ENCODE results near the gene NT5C1B.

Gene NT5C1B

GRCh38 chr2:18611184-18611583, 21.8 kb upstream of the NT5C1B start:
- no peaks in the 10 kb centered on the region for H3K27me3 Mint-ChIP-seq
- CTCF ChIA-PET, result no interaction called here
- no peaks in the 10 kb centered on the region for H3K36me3 Mint-ChIP-seq
- H3K27ac Mint-ChIP-seq, result no peak overlapping the region
- no peaks in the 10 kb centered on the region for H3K9me3 Mint-ChIP-seq
- no peak for DNase-seq
- H3K4me3 Mint-ChIP-seq, result no peak overlapping the region
- no peaks in the 10 kb centered on the region for H3K4me1 Mint-ChIP-seq

- Mint-ChIP-seq H3K27ac (no peak overlapping the region), H3K27me3 (no peaks in the 10 kb centered on the region), H3K36me3 (no peaks in the 10 kb centered on the region), H3K4me3 (no peak overlapping the region), H3K9me3 (no peaks in the 10 kb centered on the region), H3K4me1 (no peaks in the 10 kb centered on the region)
- DNase-seq, result no peak
- CTCF ChIA-PET, result no interaction called here
Observed at GRCh38 chr2:18610651-18611050, 21.3 kb upstream of the NT5C1B start.

DNA sequence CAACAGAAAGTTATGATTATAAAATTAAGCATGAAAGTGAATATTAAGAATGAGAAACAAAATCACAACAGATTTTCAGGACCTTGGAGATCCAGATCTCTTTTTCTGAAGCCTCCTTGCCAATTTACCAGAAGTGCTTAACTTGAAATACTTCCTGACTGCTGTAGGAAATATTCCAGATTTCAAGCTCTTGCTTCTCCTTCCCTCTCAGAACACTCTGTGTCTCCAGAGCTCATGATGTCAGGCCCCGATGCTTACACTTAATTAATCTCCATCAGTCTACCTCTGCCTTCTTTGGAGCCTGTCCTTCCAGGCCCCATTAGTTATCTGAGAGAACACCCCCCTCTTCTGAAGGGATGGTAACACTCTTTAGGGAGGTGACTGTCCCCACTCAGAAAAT, 20.7 kb upstream of the NT5C1B start:
- DNase-seq, result no peak
- Mint-ChIP-seq H3K27ac (no peak overlapping the region), H3K36me3 (no peaks in the 10 kb centered on the region), H3K9me3 (no peaks in the 10 kb centered on the region), H3K4me1 (no peaks in the 10 kb centered on the region), H3K4me3 (no peak overlapping the region), H3K27me3 (no peaks in the 10 kb centered on the region)
- CTCF ChIA-PET, result no interaction called here

- Mint-ChIP-seq H3K9me3 (no peaks in the 10 kb centered on the region), H3K27ac (no peak overlapping the region)
- CTCF ChIA-PET, result no interaction called here
Observed at GRCh38 chr2:18605115-18605514, 15.7 kb upstream of the NT5C1B start.

DNA sequence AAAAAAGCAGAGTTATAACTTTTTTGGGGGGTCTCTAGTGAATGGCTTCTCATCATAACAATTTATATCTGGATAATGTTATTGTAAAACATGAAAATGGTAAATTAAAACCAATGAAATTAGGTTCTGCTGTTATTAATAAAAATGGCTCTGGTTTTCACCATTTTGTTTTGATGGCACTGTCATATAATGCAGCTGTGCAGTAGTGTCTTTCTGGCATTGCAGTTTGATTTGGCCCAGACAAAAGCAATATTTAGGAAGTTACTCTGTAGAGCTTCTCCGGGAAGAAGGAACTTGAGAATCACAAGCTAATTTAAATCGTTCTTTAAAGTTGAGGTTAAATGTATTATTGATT, 15.1 kb upstream of the NT5C1B start:
- Mint-ChIP-seq H3K4me3 (no peak overlapping the region), H3K9me3 (no peaks in the 10 kb centered on the region), H3K4me1 (no peaks in the 10 kb centered on the region), H3K27me3 (no peaks in the 10 kb centered on the region), H3K27ac (no peak overlapping the region), H3K36me3 (no peaks in the 10 kb centered on the region)
- CTCF ChIA-PET, result no interaction called here
- no peak for DNase-seq

More at GRCh38 chr2:18605115-18605514, 15.7 kb upstream of the NT5C1B start:
- no peaks in the 10 kb centered on the region for H3K4me1 Mint-ChIP-seq
- no peaks in the 10 kb centered on the region for H3K36me3 Mint-ChIP-seq
- no peak for DNase-seq
- H3K4me3 Mint-ChIP-seq, result no peak overlapping the region
- H3K27me3 Mint-ChIP-seq, result no peaks in the 10 kb centered on the region

GRCh38 chr2:18603854-18604530, 14.6 kb upstream of the NT5C1B start:
- DNase-seq, result no peak
- Mint-ChIP-seq H3K27me3 (no peaks in the 10 kb centered on the region), H3K9me3 (no peaks in the 10 kb centered on the region), H3K4me1 (no peaks in the 10 kb centered on the region), H3K36me3 (no peaks in the 10 kb centered on the region), H3K4me3 (no peak overlapping the region), H3K27ac (no peak overlapping the region)
- CTCF ChIA-PET, result no interaction called here

DNA sequence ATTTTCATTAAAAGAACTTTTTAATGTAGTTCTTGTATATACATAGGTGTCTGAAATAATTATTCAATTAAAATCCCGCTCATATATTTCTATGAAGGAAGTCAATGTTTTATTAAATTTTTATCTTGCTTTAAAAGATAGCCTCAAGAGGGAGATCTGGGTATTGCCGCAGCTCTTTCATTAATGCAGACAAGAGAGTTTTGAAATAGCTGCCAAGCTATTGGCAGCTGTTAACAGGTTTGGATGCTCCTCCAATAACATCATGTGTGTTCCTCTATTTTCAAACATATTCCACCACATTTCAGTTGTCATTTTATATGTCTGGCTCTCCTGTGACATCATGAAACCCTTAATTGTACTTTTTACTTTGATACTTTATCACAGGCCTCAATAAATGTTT, 12.9 kb upstream of the NT5C1B start:
- Mint-ChIP-seq H3K27me3 (no peaks in the 10 kb centered on the region), H3K4me3 (no peak overlapping the region), H3K27ac (no peak overlapping the region), H3K36me3 (no peaks in the 10 kb centered on the region), H3K4me1 (no peaks in the 10 kb centered on the region), H3K9me3 (no peaks in the 10 kb centered on the region)
- DNase-seq, result no peak
- CTCF ChIA-PET, result interaction anchor here (1.0 kb wide), 1 partner anchor 203 kb away, joined by 3 read pairs; no protein-coding TSS in a partner anchor

DNA sequence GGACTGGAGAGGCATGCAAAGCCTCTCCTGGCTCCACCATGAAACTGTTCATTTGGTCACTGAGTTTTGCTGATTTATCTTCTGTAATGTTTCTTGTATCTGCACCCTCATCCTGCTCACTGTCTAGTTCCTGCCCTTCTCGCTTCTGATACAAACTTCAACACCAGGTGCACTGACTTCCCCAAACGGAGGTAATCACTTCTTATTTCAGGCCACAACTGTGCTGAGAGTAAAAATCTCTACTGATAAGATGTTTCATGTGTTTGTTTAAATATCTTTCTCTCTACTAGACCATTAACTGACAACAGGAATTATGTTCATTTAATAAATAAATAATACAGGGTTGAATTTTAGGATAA, 10.9 kb upstream of the NT5C1B start:
- Mint-ChIP-seq H3K4me1 (no peaks in the 10 kb centered on the region), H3K4me3 (no peak overlapping the region), H3K27ac (no peak overlapping the region), H3K27me3 (no peaks in the 10 kb centered on the region), H3K36me3 (no peaks in the 10 kb centered on the region), H3K9me3 (no peaks in the 10 kb centered on the region)
- no peak for DNase-seq
- CTCF ChIA-PET, result no interaction called here

- no peak overlapping the region for H3K27ac Mint-ChIP-seq
- no peak overlapping the region for H3K4me3 Mint-ChIP-seq
- no peak for DNase-seq
- no peaks in the 10 kb centered on the region for H3K27me3 Mint-ChIP-seq
- CTCF ChIA-PET, result no interaction called here
- no peaks in the 10 kb centered on the region for H3K4me1 Mint-ChIP-seq
- no peaks in the 10 kb centered on the region for H3K36me3 Mint-ChIP-seq
- H3K9me3 Mint-ChIP-seq, result no peaks in the 10 kb centered on the region
Observed at GRCh38 chr2:18599509-18600254, 10.3 kb upstream of the NT5C1B start.

DNA sequence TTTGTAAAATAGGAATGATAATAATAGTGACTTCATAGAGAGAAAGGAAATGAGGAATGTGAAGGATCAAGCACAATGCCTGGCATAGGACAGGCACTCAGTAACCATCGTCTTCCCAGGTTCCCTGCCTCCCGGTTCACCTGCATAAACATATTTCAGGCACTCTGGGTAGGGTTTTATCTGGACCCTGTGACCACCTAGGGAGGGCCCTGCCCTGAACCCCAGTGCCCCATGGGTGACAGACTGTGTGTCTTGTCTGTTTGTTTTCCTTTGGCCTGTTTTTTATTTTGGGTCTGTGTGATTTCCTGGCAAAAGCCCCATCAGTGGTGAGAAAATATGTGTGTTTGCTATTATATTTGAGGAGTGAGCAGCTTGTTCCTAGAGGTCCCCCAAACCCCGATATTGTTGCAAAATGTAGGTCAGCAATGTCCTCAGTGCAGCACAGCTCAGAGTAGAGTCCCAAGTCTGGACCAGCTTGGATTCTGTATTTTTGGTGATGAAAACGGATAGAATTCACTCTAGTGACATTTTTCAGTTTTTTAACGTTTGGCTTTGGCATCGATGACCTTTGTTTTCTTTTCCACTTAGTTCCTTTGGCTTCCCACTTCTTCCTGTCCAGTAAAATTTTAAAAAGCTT, 9.6 kb upstream of the NT5C1B start:
- Mint-ChIP-seq H3K27ac (no peak overlapping the region), H3K4me3 (no peak overlapping the region), H3K36me3 (no peaks in the 10 kb centered on the region), H3K4me1 (no peaks in the 10 kb centered on the region), H3K9me3 (no peaks in the 10 kb centered on the region), H3K27me3 (no peaks in the 10 kb centered on the region)
- CTCF ChIA-PET, result no interaction called here
- DNase-seq, result no peak

GRCh38 chr2:18597618-18598017, 8.2 kb upstream of the NT5C1B start:
- no peaks in the 10 kb centered on the region for H3K36me3 Mint-ChIP-seq
- no peaks in the 10 kb centered on the region for H3K27me3 Mint-ChIP-seq
- no peaks in the 10 kb centered on the region for H3K9me3 Mint-ChIP-seq
- DNase-seq, result no peak
- H3K4me1 Mint-ChIP-seq, result no peaks in the 10 kb centered on the region
- H3K27ac Mint-ChIP-seq, result no peak overlapping the region
- CTCF ChIA-PET, result no interaction called here
- no peak overlapping the region for H3K4me3 Mint-ChIP-seq

- Mint-ChIP-seq H3K36me3 (no peaks in the 10 kb centered on the region), H3K4me1 (no peaks in the 10 kb centered on the region), H3K27me3 (no peaks in the 10 kb centered on the region), H3K9me3 (no peaks in the 10 kb centered on the region), H3K4me3 (no peak overlapping the region), H3K27ac (no peak overlapping the region)
- no peak for DNase-seq
- CTCF ChIA-PET, result no interaction called here
Observed at GRCh38 chr2:18596993-18597392, 7.6 kb upstream of the NT5C1B start.

- peaks cover 2% of the 10 kb centered on the region for H3K9me3 Mint-ChIP-seq
- no peaks in the 10 kb centered on the region for H3K4me1 Mint-ChIP-seq
- H3K27ac Mint-ChIP-seq, result no peak overlapping the region
- H3K36me3 Mint-ChIP-seq, result no peaks in the 10 kb centered on the region
- CTCF ChIA-PET, result no interaction called here
- DNase-seq, result no peak
- H3K4me3 Mint-ChIP-seq, result no peak overlapping the region
- H3K27me3 Mint-ChIP-seq, result no peaks in the 10 kb centered on the region
Observed at GRCh38 chr2:18593496-18593895, 4.1 kb upstream of the NT5C1B start.

- H3K27ac Mint-ChIP-seq, result no peak overlapping the region
Observed at GRCh38 chr2:18592372-18592771, 3.0 kb upstream of the NT5C1B start.

DNA sequence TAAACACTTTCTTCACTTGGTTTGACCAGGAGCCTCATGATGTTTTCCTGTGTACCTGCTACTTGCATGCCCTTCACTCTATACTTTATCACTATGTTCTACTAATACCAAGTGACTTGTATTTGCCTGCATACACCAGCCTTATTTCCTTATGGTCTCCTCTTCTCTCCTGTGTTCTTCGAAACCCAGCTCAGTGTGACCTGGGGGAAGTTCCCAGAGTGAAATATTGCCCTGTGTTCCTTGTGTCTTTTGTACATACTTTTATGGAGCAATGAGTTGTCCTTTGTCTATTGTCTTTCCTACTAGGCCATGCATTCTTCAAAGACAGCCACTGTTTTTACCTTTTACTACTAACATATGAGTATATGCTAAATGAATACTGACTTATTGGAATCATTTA, 567 bp downstream of the NT5C1B start:
- no peak for DNase-seq
- CTCF ChIA-PET, result no interaction called here
- Mint-ChIP-seq H3K27ac (no peak overlapping the region), H3K36me3 (no peaks in the 10 kb centered on the region), H3K9me3 (peaks cover 2% of the 10 kb centered on the region), H3K4me3 (no peak overlapping the region), H3K27me3 (no peaks in the 10 kb centered on the region), H3K4me1 (peaks cover 2% of the 10 kb centered on the region)

More at GRCh38 chr2:18592372-18592771, 3.0 kb upstream of the NT5C1B start:
- H3K27me3 Mint-ChIP-seq, result no peaks in the 10 kb centered on the region
- no peak overlapping the region for H3K4me3 Mint-ChIP-seq
- peaks cover 2% of the 10 kb centered on the region for H3K9me3 Mint-ChIP-seq
- DNase-seq, result no peak
- no peaks in the 10 kb centered on the region for H3K36me3 Mint-ChIP-seq
- CTCF ChIA-PET, result no interaction called here
- no peaks in the 10 kb centered on the region for H3K4me1 Mint-ChIP-seq
